Activated CD4-positive, alpha-beta T cell treated with anti-CD3 and anti-CD28 coated beads, Interleukin-2, Interleukin-4, amounts not matched to agents 100 ng/mL and 50 ng/mL, durations not matched to agents 16 hours and 8 hours (primary cell): ENCODE results near the gene TBC1D24.
A peak's percentile ranks its signal among the peaks of the same experiment; 100 is the strongest.

ENCODE experiments used
- DNase-seq: peaks from one replicate; pipeline ENCODE4 v3.0.0-alpha.2; 2020; ENCODE audit warnings: low spot score

TBC1D24 gene

DNA sequence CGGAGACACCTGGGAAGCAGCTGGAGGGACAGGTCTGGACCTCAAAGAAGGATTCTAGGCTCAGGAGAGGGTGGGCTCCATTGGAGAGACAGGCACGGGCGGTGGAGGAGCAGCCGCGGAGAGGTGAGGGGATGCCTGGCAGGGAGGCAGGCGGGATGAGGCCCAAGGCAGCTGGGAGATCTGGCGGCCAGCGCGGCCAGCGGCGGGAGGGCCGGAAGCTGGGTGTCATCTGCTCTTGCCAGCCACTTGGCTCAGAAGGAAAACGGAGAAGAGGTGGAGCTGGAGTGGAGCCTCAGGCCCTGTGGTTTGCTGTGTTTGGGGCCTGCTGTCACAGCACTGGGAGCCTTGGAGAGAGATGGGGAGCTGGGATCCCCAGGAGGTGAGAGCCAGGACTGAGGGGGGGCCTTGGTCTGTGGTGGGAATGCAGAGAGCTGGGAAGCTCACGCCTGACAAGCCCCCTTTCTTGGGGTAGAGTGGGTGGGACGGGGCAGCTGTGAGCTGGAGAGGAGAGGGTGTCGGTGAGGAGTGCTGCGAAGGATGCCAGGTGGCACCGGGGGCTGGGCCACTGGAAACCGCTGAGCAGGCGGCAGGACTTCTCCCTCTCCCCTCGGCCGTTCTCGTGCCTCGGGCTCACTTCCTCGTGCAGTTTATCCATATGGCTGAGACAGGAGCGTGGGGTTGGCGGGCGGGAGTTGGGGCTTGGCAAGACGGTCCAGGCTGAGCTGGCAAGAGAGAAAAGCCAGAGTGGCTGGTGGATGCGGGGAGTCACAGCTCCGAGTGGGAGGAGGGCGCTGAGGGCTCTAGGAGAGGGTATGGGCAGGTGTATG is 8.0 kb downstream of the TBC1D24 start:
- DNase-seq = no peak

DNA sequence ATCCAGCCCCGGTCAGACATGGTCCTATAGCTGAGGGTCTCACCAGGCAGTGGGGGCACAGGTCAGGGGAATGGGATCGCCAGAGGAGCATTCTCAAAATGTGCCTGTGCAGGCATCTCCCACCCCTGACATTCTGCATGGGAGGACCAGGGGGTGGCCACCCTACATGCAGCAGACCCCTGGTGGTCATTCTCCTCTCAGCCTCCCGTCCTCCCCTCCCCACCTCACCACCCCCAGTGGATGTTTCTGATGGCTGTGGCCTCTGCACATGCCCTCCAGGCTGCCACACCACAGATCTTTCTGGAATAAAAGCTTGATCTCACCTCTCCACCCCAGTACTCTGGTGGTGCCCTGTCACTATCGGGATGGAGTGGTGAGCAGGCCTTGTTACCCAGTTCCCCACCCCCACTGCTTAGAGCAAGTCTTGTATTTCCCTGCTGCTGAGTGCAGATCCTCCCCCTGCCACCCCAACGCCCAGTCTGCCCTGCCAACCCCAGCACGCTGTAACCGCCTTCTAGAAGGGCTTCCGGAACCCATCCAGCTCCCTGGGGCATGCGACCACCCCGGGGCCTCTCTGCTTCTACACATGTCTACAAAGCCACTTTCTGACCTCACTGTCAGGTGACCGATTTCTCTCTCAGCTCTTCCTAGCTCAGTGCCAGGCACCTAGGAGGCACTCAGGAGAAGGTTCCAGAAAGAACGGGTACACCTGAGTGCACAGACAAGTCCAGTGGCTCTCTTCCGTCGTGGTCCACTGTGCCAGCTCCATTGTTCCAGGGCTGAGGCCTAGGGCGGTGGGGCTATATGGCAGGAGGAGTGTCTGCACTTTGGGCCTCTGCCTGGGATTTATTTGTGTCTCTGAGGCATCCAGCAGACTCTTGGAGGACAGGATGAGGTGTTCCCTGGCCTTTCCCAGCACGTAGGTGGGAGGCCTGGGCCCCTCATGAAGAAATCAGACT is 9.3 kb downstream of the TBC1D24 start:
- no peak for DNase-seq

DNA sequence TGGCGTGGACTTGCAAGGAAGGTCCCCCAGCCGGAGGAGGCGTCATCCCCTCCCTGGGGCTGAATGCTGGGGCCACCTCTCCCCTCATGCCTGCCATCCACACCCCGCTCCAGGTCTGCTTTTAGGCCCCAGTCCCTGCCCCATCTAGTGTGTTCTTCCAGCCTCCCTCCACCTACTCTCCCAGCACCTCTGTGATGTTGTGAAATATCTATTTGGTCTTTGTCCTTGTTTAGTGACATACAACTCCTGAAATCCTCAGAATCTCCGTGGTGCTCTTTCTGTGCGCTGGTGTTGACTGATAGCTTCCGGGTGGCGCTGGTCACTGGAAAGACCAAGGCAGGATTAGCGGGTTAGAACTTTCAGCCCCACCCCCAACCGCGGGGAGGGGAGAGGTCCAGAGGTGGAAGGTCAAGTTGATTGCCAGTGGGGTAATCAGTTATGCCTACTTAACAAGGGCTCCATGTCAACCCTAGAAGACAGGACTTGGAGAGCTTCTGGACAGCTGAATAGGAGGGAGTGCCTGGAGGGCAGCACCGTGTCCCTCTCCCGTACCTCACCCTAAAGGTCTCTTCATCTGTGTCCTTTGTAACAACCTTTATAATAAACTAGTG is 10.1 kb downstream of the TBC1D24 start:
- no peak for DNase-seq

DNA sequence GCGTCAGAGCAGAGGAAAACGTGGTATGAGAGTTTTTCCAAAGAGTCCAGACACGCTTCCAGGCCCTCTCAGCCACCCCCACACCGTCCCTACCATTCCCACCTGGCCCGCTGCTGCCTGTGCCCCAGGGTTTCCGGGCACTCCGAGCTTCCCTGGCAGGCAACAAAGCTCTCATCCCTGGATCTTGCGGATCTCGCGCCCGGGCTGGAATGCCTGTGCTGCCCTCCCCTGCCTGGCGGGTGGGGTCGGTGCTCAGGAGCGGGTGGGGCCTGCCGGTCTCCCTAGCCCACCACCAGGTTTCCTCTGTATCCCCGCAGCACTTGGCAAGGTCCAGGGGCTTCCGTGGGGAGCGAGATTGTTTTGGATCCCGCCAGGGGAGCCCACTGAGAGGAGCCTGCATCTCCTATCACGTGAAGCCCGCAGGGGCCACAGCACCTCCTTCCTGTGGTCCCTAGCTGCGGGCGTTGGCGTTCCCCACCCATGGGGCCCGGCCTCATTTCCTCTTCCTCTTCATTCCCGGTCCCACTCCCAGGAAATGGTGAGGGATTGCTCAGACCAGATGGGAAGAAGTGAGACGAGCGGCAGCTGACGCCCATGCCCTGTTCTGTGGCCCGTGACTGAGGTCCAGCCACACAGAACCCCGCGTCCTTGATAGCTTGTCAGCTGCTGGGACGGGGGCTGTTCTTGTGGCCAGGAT is 11.0 kb downstream of the TBC1D24 start:
- DNase-seq = no peak

DNA sequence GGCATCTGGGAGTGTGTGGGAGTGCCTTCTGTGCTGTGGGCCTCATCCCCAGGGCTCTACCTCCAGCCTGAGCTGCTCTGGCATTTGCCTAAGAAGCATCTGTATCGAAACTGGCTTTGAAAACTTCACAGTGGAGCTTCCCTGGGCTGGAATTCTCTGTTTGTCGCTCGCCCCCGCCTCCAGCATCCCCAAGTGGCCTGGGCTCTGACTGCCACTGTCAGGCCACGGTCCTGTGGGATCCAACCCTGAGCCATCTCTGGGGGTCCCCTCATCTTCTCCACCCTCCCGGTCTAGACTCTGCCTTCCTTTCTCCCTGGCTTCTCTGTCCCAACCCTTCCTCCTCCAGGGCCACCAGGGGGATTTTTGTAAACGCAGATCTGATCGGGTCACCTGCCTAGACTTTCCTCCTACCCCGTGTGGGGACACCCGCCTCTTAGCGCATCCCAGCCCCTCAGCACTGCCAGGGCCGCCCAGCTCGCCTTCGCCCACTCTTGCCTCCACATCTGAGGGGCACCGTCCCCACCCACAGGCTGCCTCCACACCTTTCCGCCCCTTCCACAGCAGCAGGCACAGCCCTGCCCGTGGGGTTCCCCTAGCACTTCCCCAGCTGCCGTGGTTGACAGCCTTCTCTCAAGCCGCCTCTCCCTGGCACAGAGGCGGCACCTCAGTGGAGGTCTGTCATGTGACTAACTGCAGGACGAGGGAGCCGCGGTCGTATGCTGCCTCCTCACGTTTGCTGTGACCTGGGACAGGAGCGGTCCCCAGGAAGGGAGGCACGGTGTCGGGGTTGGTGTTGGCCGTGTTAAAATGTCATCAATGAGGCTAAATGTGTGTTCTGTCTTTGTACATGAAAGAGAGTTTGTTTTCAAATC is 12.0 kb downstream of the TBC1D24 start:
- DNase-seq = peak; percentile 59

DNA sequence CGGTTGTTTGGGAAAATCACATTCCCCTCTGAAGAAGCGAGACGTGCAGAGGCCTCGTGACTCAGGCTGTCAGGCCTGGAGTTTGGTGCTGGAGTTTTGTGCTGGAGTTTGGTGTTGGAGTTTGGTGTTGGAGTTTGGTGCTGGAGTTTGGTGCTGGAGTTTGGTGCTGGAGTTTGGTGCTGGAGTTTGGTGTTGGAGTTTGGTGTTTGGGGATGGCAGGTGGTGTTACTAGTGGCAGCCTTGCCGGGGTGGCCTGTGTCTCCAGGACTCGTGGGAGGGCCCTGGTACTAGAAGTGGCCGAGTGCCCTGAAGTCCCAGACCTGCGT is 12.6 kb downstream of the TBC1D24 start:
- DNase-seq = no peak

DNA sequence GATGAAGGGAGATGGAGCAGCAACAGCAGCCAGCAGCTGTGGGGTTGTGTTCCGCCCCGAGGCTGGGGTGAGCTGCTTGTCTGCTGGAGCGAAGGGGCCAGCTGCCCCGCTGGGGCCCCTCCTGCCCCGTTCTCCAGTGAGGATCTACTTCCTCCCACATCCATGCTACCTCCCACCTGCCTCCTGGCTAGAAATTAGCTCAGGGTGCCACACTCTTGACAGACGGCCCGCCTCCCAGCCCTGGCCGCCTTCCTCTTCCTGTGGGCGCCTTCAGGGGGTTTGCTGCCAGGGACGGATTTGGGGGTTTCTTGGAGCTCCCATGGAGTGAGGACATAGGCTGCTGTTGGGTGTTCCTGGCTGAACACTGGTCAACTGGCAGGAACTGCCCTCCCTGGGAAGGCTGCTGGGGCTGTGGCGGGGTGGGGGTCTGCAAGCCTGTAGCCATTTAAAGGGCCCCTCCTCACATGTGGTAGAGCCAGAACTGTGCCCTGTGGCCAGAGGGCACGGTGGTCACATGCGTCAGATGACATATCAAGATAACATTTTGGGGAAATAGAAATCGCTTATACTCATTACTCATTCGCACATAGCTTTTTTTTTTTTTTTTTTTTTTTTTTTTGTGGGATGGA is 13.1 kb downstream of the TBC1D24 start:
- DNase-seq = no peak

DNA sequence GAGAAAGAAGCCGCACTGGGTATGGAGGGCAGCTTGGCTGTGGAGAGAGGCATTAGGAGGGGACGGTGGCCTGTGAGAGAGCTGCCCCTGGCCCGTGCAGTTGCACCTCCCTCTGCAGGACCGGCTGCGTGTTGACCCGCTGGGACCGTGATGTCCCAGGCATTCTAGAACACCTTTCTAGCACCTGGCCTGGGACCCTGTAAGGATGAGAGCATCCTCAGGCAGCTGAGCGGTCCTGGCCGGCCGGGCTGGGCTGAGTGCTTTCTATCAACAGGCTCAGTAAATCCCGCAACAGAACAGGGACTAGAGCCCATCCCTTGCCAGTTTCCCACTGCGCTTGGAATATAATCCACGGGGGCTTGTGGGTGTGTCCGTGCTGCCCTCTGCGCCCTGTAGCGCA is 14.7 kb downstream of the TBC1D24 start:
- DNase-seq = no peak

DNA sequence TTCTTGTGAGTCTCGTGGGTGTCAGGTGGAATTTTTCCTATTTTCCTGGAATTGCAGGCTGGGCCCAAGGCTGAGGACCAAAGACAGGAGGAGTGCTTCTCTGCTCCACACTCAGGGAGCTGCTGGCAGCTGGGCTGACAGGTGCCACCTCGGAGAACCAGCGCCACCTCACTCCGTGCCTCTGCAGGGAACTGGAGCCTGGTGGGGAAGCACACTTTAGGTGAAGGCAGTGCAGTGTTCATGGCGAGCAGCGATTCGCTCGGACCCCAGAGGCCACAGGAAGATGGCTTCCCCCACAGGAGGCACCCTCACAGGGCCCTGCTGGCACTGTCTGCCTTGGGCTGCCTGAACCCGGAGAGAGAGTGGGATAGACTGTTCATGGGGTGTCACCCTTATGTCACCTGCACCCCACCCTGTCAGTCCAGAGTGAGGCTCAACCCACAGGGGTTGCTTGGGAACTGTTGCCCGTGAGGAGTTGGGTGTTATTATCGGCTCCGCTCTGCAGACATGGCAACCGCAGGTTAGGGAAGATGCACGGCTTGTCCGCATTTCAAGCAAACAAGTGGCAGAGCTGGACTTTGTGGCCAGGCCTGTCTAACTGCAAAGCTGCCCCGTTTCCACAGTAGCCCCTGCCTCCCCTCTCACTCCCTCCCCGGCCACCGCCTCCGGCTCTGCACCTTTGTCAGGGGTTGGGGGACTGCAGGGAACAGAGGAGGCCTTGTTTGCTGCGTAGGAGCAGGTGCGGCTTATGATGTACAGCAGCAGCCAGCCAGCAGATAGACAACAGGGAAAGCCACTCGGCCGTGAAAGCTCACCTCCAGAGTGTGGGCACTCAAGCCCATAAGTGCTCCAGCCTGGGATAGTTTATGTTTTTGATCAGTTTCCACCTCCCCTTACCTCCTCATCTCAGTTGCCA is 15.5 kb downstream of the TBC1D24 start:
- no peak for DNase-seq

DNA sequence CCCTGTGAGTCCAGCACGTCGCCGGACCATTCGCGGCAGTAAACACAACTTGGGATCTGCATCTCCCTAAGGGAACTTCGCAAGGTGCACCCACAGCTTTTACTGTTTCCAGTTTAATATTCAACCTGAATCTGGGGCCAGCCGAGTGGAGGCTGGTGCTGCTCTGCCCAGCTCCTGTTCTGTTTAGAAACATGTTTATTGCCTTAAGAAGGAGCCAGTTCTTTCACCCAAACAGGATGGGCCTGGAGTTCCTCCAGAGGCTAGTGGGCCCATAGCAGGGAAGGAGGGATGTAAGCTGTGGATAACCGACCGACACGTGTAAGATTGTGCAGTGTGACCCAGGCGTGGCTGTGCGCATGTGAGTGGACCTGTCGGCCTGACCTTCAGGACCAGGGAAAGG is 17.4 kb downstream of the TBC1D24 start:
- no peak for DNase-seq

DNA sequence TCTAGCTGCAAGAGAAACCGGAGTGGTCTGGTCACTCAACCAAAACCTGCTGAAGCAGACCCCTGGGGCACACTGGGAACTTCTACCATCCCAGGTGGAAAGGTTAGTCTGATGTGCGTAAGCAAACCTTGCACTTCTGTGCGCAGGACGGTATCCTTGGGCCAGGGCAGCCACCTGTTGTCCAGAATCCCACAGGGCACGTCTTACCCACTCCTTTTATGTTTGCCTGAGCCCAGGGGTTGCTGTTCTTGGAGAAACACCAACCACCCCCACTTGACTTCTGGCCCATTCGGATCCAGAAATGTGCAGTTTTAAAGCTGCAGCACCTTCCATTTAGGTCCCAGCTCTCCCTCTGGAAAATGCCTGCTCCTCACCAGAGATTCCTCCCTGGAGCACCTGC is 18.7 kb downstream of the TBC1D24 start:
- DNase-seq = no peak

DNA sequence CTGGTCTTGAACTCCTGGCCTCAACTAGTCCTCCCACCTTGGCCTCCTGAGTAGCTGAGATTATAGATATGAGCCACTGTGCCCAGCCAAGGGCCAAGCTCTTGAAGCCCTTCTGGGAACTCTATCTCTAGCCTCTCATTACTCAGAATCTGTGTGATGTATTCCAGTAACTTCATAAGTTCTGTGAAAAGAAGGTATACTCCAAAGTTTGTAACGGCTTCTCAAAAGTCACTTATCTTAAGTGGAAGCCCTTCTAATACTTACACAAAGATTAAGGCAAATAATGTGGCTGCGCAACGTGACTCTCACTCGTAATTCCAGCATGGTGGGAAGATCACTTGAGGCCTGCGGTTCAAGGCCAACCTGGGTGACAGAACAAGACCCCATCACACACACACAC is 19.7 kb downstream of the TBC1D24 start:
- no peak for DNase-seq

DNA sequence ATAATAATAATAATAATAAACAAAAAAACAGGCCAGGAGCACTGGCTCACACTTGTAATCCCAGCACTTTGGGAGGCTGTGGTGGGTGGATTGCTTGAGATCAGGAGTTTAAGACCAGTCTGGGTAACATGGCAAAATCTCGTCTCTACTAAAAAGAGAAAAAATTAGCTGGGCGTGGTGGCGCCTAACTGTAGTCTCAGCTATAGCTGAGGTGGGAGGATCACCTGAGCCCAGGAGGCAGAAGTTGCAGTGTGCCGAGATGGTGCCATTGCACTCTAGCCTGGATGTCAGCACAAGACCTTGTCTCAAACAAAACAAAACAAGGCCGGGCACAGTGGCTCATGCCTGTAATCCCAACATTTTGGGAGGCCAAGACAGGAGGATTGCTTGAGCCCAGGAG is 20.1 kb downstream of the TBC1D24 start:
- no peak for DNase-seq

DNA sequence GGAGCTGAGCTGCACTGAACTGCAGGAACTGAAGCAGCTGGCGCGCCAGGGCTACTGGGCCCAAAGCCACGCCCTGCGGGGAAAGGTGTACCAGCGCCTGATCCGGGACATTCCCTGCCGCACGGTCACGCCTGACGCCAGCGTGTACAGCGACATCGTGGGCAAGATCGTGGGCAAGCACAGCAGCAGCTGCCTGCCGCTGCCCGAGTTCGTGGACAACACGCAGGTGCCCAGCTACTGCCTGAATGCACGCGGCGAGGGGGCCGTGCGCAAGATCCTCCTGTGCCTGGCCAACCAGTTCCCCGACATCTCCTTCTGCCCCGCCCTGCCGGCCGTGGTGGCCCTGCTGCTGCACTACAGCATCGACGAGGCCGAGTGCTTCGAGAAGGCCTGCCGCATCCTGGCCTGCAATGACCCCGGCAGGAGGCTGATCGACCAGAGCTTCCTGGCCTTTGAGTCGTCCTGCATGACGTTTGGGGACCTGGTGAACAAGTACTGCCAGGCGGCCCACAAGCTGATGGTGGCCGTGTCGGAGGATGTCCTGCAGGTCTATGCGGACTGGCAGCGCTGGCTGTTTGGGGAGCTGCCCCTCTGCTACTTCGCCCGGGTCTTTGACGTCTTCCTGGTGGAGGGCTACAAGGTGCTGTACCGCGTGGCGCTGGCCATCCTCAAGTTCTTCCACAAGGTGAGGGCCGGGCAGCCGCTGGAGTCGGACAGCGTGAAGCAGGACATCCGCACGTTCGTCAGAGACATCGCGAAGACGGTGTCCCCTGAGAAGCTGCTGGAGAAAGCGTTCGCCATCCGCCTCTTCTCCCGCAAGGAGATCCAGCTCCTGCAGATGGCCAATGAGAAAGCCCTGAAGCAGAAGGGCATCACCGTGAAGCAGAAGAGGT is 21.5 kb downstream of the TBC1D24 start:
- DNase-seq = no peak

DNA sequence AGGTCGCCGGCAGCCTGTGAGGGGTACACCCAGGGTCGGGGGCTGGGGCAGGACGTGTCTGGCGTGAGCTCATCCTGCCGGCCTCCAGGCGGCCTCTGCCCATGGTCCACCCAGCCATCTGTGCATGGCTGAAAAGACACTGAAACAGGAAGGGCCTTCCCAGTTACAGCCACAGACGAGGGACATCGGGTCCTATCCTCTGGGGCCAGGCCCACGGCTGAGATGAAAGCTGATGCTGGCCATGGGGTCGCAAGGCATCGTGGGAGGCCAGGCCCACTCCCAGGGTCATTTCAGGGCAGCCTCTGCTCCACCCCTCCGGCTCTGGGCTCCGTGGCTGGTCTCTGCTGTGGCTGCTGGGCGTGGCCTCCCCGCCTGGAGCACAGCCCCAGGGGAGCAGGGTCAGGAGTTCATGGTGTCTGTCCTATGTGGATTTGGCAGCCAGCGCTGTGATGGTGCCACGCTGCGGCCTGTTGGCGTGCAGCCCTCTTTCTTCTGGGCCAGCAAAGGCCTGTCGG is 22.2 kb downstream of the TBC1D24 start:
- DNase-seq = no peak

DNA sequence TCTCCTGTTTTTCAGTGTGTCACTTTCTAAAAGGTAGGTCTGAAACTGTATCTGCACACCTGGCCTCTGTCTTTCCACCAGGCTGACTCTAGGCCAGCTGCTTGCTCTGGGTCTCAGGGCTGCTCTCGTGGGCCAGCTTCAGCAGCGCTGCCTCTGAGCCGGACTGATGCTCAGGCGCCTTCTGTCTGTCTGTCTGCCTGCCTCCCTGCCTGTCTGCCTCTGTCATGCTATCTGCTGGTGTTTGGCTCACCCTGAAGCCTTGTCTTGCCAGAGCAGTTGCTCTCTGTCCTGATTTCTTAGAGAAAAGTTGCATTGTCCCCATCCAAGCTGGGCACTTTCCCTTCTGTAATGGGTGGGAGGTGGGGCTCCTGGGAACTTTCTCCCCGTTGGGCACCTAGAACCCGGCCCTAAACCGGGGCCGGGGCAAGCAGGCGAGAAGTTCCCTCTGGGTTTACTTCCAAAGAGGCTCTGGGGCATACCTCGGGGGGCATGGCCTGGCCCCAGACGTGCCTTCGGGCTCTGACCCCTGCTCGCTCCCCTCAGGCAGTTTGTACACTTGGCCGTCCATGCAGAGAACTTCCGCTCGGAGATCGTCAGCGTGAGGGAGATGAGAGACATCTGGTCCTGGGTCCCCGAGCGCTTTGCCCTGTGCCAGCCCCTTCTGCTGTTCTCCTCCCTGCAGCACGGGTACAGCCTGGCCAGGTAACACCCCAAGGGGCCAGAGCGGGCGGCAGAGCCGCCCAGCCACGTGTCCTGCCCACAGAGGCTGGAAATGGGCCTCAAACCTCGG is 23.0 kb downstream of the TBC1D24 start:
- DNase-seq = no peak

DNA sequence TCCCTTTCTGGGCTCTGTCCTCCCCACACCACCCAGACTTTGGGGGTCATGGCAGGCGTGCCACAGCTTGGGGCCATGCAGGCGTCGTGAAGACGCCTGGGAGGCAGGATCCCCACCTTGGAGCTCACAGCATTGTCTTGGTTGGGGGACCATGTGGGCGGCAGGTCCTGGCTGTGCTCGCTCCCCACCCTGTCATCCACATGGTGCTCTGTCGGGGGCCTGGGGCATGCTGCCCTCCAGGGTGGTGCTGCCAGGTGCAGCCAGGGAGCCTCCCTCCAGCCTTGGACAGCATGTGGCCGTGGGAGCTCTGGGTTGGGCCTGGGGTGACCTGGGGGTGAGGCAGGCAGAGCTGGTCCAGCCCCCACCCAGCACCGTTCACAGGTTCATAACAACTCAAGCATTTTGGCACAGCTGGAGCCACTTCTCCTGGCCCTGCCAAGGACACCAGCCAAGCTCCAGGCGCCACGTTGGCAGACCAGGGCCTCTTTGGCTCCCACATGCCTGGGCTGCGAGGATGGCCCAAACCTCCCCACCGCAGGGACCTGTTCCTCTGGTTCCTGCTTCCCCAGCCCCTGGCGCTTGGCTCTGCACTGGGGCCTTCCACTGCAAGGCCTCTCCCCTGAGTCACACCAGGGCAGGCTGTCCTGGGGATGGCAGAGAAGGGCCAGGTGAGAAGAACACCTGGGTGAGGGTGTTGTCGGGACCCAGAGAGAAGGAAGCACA is 23.8 kb downstream of the TBC1D24 start:
- DNase-seq = no peak
